Measurements from ENCODE around the gene NMNAT3.

- TF ChIP-seq CTCF (IDR thresholded peaks at IDR 0.05 in 4 of 5, conservative IDR thresholded peaks at IDR 0.05 in 1 of 5) (no peak), POLR2A (IDR thresholded peaks at IDR 0.05) (no peak)
Observed at GRCh38 chr3:139619484-139619883, 58.3 kb downstream of the NMNAT3 start.
